Measurements from ENCODE around the gene SLC5A9. TPM values are rescaled to one million over a fixed set of nuclear protein-coding genes. Genes with fewer than 3 reads are reported as not detected.

The SLC5A9 gene
- total RNA-seq, 1 donor from 2014 or later = not detected

- DNase-seq (ENCODE audit: low spot score) = no peak
- H3K79me2 ChIP-seq (ENCODE audit: low read depth) = no peaks in the 10 kb centered on the region
- no peaks in the 10 kb centered on the region for H3K36me3 ChIP-seq
- Mint-ChIP-seq H3K27ac (no peak overlapping the region), H3K9me3 (peaks cover 12% of the 10 kb centered on the region), H3K27me3 (ENCODE audit: insufficient read depth, low read depth) (peaks cover 5% of the 10 kb centered on the region), H3K4me1 (no peaks in the 10 kb centered on the region), H3K36me3 (no peaks in the 10 kb centered on the region), H3K4me3 (no peak overlapping the region)
- H3K4me1 ChIP-seq = no peaks in the 10 kb centered on the region
- no peak overlapping the region for H3K27ac ChIP-seq
- no peaks in the 10 kb centered on the region for H3K27me3 ChIP-seq
- H2AFZ ChIP-seq (replicated peaks) = no peak overlapping the region
- TF ChIP-seq CTCF (IDR thresholded peaks at IDR 0.05) (no peak), EZH2phosphoT487 (IDR thresholded peaks at IDR 0.05) (no peak), EZH2 (IDR thresholded peaks at IDR 0.05) (no peak)
- no peaks in the 10 kb centered on the region for H4K20me1 ChIP-seq (ENCODE audit: low read depth)
- H3K4me3 ChIP-seq = no peak overlapping the region
- H3K4me2 ChIP-seq = no peak overlapping the region
- H3K9me3 ChIP-seq (ENCODE audit: low read depth) = no peaks in the 10 kb centered on the region
- H3K9ac ChIP-seq = no peak overlapping the region
- H3F3A ChIP-seq (ENCODE audit: low read depth) = no peaks in the 10 kb centered on the region
Measured at GRCh38 chr1:48196237-48196636, 26.3 kb upstream of the SLC5A9 start.

- Mint-ChIP-seq H3K4me1 (no peaks in the 10 kb centered on the region), H3K27ac (no peak overlapping the region), H3K27me3 (ENCODE audit: insufficient read depth, low read depth) (peaks cover 2% of the 10 kb centered on the region), H3K36me3 (no peaks in the 10 kb centered on the region), H3K9me3 (no peaks in the 10 kb centered on the region), H3K4me3 (no peak overlapping the region)
- Histone ChIP-seq H3K27ac (no peak overlapping the region), H4K20me1 (ENCODE audit: low read depth) (no peaks in the 10 kb centered on the region), H3K36me3 (no peaks in the 10 kb centered on the region), H3K79me2 (ENCODE audit: low read depth) (no peaks in the 10 kb centered on the region), H2AFZ (replicated peaks) (no peak overlapping the region), H3K4me2 (no peak overlapping the region), H3K9me3 (ENCODE audit: low read depth) (no peaks in the 10 kb centered on the region), H3K4me1 (no peaks in the 10 kb centered on the region), H3K9ac (no peak overlapping the region), H3K4me3 (no peak overlapping the region), H3K27me3 (no peaks in the 10 kb centered on the region), H3F3A (ENCODE audit: low read depth) (no peaks in the 10 kb centered on the region)
- DNase-seq (ENCODE audit: low spot score) = no peak
- no peak for TF ChIP-seq EZH2 (IDR thresholded peaks at IDR 0.05)
- no peak for TF ChIP-seq EZH2phosphoT487 (IDR thresholded peaks at IDR 0.05)
- TF ChIP-seq CTCF (IDR thresholded peaks at IDR 0.05) = no peak
Measured at GRCh38 chr1:48198970-48199369, 23.5 kb upstream of the SLC5A9 start.

GRCh38 chr1:48200166-48200900 lies 22.2 kb upstream of the SLC5A9 start:
- H3K4me3 Mint-ChIP-seq = no peak overlapping the region
- no peaks in the 10 kb centered on the region for H3K4me1 ChIP-seq
- no peaks in the 10 kb centered on the region for H3K9me3 Mint-ChIP-seq

More at GRCh38 chr1:48200166-48200900, 22.2 kb upstream of the SLC5A9 start:
- no peak for DNase-seq (ENCODE audit: low spot score)
- Histone ChIP-seq H3K4me3 (no peak overlapping the region), H2AFZ (replicated peaks) (no peak overlapping the region), H3K9ac (no peak overlapping the region), H3K27me3 (no peaks in the 10 kb centered on the region), H3K36me3 (no peaks in the 10 kb centered on the region), H3K27ac (no peak overlapping the region), H3K4me2 (no peak overlapping the region), H3K79me2 (ENCODE audit: low read depth) (no peaks in the 10 kb centered on the region), H4K20me1 (ENCODE audit: low read depth) (no peaks in the 10 kb centered on the region), H3F3A (ENCODE audit: low read depth) (no peaks in the 10 kb centered on the region), H3K9me3 (ENCODE audit: low read depth) (no peaks in the 10 kb centered on the region)
- Mint-ChIP-seq H3K27me3 (ENCODE audit: insufficient read depth, low read depth) (peaks cover 2% of the 10 kb centered on the region), H3K27ac (no peak overlapping the region), H3K36me3 (no peaks in the 10 kb centered on the region), H3K4me1 (no peaks in the 10 kb centered on the region)
- TF ChIP-seq EZH2phosphoT487 (IDR thresholded peaks at IDR 0.05) (no peak), EZH2 (IDR thresholded peaks at IDR 0.05) (no peak), CTCF (IDR thresholded peaks at IDR 0.05) (no peak)

Data from neural progenitor cell (in vitro differentiated cells).